HepG2 (cell line): ENCODE data around the gene CACNA1C. TPM values are rescaled to one million over a fixed set of nuclear protein-coding genes. Genes with fewer than 3 reads are reported as not detected.

ENCODE experiments used
- ATAC-seq: fragments of 200-7000 bp; cut with Tn5 transposase; 3 replicates; pipeline ENCODE4 v1.9.1; 2020; ENCODE audit warnings: mild to moderate bottlenecking, moderate library complexity
- BruUV-seq: library from RNA; stranded (reverse); fragments of 400-500 nt; replicated peaks from 2 replicates; lab custom pipeline; 2021; lab: Mats Ljungman, UMichigan
- CTCF ChIA-PET: fragments of 300-600 bp; formaldehyde crosslinking; extraction: SDS; loops from one replicate; lab custom pipeline; 2021; ENCODE audit warnings: low total read pairs, inconsistent platforms, low intra/inter-chr PET ratio; lab: Yijun Ruan, JAX
- POLR2A ChIA-PET: fragments of 350-600 bp; sonication (Branson Sonifier 250); formaldehyde crosslinking; loops from one replicate; lab custom pipeline; 2020; ENCODE audit warnings: antibody characterized with exemption, inconsistent platforms; lab: Yijun Ruan, JAX
- DNase-seq: peaks from one replicate; pipeline ENCODE4 v3.0.0-alpha.2; 2015; ENCODE audit warnings: low spot score
- FAIRE-seq: peaks from 3 replicates; lab custom pipeline; 2011; peaks lifted over from hg19 to GRCh38; lab: Jason Lieb, UNC
- H2AFZ ChIP-seq: one replicate; pipeline ENCODE4 v1.6.1; 2011; ENCODE audit warnings: low read length, inconsistent platforms
- H3K27ac ChIP-seq: fragments of 300-600 bp; 3 replicates; pipeline ENCODE4 v1.8.0; 2011; ENCODE audit warnings: mixed run types, mild to moderate bottlenecking, mixed read lengths, low read length, inconsistent platforms; ENCODE audit not compliant: insufficient read depth; ENCODE audit errors: extremely low read length
- H3K27me3 ChIP-seq, 2 experiments: fragments of 200-600 bp in 1 of 2; 2 replicates in 1 of 2; 3 replicates in 1 of 2; pipeline versions ENCODE4 v1.6.0 to v1.8.0; 2011; ENCODE audit warnings: low read length in 2 of 2, mild to moderate bottlenecking in 2 of 2, moderate library complexity in 2 of 2, inconsistent platforms in 1 of 2; ENCODE audit not compliant: insufficient read depth in 2 of 2, control insufficient read depth in 1 of 2
- H3K36me3 ChIP-seq, 2 experiments: fragments of 200-600 bp in 1 of 2; replicated peaks in 1 of 2; 2 replicates in 1 of 2; 3 replicates in 1 of 2; pipeline versions ENCODE4 v1.5.1 to v1.8.0; 2011; ENCODE audit warnings: low read length in 2 of 2, inconsistent platforms in 1 of 2; ENCODE audit not compliant: insufficient read depth in 2 of 2, control insufficient read depth in 1 of 2
- H3K4me1 ChIP-seq: 2 replicates; pipeline ENCODE4 v1.5.1; 2012; ENCODE audit warnings: low read length, inconsistent platforms; ENCODE audit not compliant: insufficient read depth
- H3K4me2 ChIP-seq: 2 replicates; pipeline ENCODE4 v1.6.0; 2011; ENCODE audit warnings: low read depth, low read length, inconsistent platforms
- H3K4me3 ChIP-seq, 3 experiments: fragments of 200-600 bp in 1 of 3; sonication (generic), shearing (Covaris generic) in 1 of 3; replicated peaks in 1 of 3; 2 replicates each; pipeline ENCODE4 v1.5.1; 2011 to 2016; ENCODE audit warnings: low read length in 3 of 3, inconsistent platforms in 2 of 3, low read depth in 2 of 3, mild to moderate bottlenecking in 2 of 3, control low read depth in 1 of 3, mixed read lengths in 1 of 3; ENCODE audit not compliant: insufficient read depth in 1 of 3
- H3K79me2 ChIP-seq: one replicate; pipeline ENCODE4 v1.6.1; 2011; ENCODE audit warnings: low read length, inconsistent platforms; ENCODE audit not compliant: insufficient read depth
- H3K9ac ChIP-seq: 2 replicates; pipeline ENCODE4 v1.6.0; 2011; ENCODE audit warnings: mild to moderate bottlenecking, low read depth, low read length, inconsistent platforms; ENCODE audit not compliant: insufficient read depth
- H3K9me3 ChIP-seq: 2 replicates; pipeline ENCODE4 v1.5.1; 2012; ENCODE audit warnings: mild to moderate bottlenecking, low read length
- H4K20me1 ChIP-seq: 2 replicates; pipeline ENCODE4 v1.6.0; 2011; ENCODE audit warnings: inconsistent platforms, mild to moderate bottlenecking, low read length, moderate library complexity; ENCODE audit not compliant: insufficient read depth
- EEA1 ChIP-seq: sonication (generic); formaldehyde crosslinking; IDR thresholded peaks from 2 replicates; pipeline ENCODE4 v1.5.1; 2020; ENCODE audit warnings: mild to moderate bottlenecking, missing genetic modification reagents, borderline replicate concordance
- ESRRA ChIP-seq: sonication (generic); formaldehyde crosslinking; IDR thresholded peaks from 2 replicates; pipeline ENCODE4 v1.5.1; 2020; ENCODE audit warnings: mild to moderate bottlenecking, low read depth, missing genetic modification reagents
- HDAC1 ChIP-seq: sonication (generic); formaldehyde crosslinking; IDR thresholded peaks from 2 replicates; pipeline ENCODE4 v1.5.1; 2020; ENCODE audit warnings: mild to moderate bottlenecking, missing genetic modification reagents
- HNRNPLL ChIP-seq: fragments of 200-400 bp; formaldehyde crosslinking; IDR thresholded peaks from 2 replicates; pipeline ENCODE4 v1.6.1; 2017; ENCODE audit warnings: mild to moderate bottlenecking, low read depth, low read length; ENCODE audit not compliant: poor library complexity, severe bottlenecking
- JUN ChIP-seq: sonication (generic); formaldehyde crosslinking; IDR thresholded peaks from 2 replicates; pipeline ENCODE4 v1.4.0; 2020; ENCODE audit warnings: mild to moderate bottlenecking, missing genetic modification reagents
- KDM2A ChIP-seq: sonication (generic); formaldehyde crosslinking; IDR thresholded peaks from 2 replicates; pipeline ENCODE4 v1.4.0; 2020; ENCODE audit warnings: low read depth, missing genetic modification reagents, borderline replicate concordance
- NCOA1 ChIP-seq: sonication (generic); formaldehyde crosslinking; IDR thresholded peaks from 2 replicates; pipeline ENCODE4 v1.9.0; 2021; ENCODE audit warnings: missing genetic modification reagents
- NCOR1 ChIP-seq: fragments of 200-600 bp; sonication (generic); IDR thresholded peaks from 2 replicates; pipeline ENCODE4 v1.7.0; 2017; ENCODE audit warnings: antibody characterized with exemption, low read length, borderline replicate concordance
- NFE2L2 ChIP-seq: fragments of 150-350 bp; IDR thresholded peaks from 2 replicates; pipeline ENCODE4 v1.6.1; 2014; ENCODE audit warnings: low read length
- PHF8 ChIP-seq: sonication (generic); formaldehyde crosslinking; IDR thresholded peaks from 2 replicates; pipeline ENCODE4 v1.5.0; 2020; ENCODE audit warnings: missing genetic modification reagents
- PRPF4 ChIP-seq: fragments of 200-400 bp; formaldehyde crosslinking; IDR thresholded peaks from 2 replicates; pipeline ENCODE4 v1.6.1; 2016; ENCODE audit warnings: low read length, low read depth; ENCODE audit not compliant: poor library complexity, severe bottlenecking
- ZNF510 ChIP-seq: sonication (generic); formaldehyde crosslinking; IDR thresholded peaks from 2 replicates; pipeline ENCODE4 v1.4.0; 2020; ENCODE audit warnings: low read depth, mild to moderate bottlenecking, missing genetic modification reagents
- WGBS: methylation state at CpG from one replicate; pipeline ENCODE4 v1.1.6; 2017; ENCODE audit warnings: low lambda C conversion rate; 5-methylcytosine and 5-hydroxymethylcytosine counted together
- in situ Hi-C: cut with HindIII; loops from 2 replicates; pipeline ENCODE4 v1.10.0; 2017; ENCODE audit warnings: low pct_unique_long_range_greater_than_20kb; ENCODE audit not compliant: extremely low pct_ligation_motif_present
- intact Hi-C: fragments of 100-400 bp; cut with micrococcal nuclease; formaldehyde crosslinking; loops from one replicate; pipeline ENCODE4 v1.10.0; 2022; ENCODE audit not compliant: unreplicated experiment
- polyA plus RNA-seq, 8 experiments: library from polyadenylated mRNA; depleted of rRNA in 3 of 8; stranded (reverse) in 7 of 8; unstranded in 1 of 8; fragments of >200 nt; fragmentation: Illumina TruSeq in 4 of 8; extraction: Trizol in 4 of 8; gene quantifications; 2 replicates each; pipeline versions ENCODE4 v1.2.1 to v1.2.3, GENCODE V29; 2011 to 2016; ENCODE audit warnings: low read depth in 4 of 8, missing spikeins in 1 of 8, mixed read lengths in 1 of 8; ENCODE audit not compliant: insufficient read depth in 1 of 8
- total RNA-seq, 5 experiments: library from RNA; depleted of rRNA; stranded (reverse); fragments of >200 nt; fragmentation: Illumina TruSeq; extraction: Trizol; gene quantifications; 2 replicates each; pipeline ENCODE4 v1.2.3, GENCODE V29; 2016; ENCODE audit warnings: low read depth in 1 of 5
- TF ChIP-seq, protein P1 (sequence below): sonication (generic); formaldehyde crosslinking; IDR thresholded peaks from 2 replicates; pipeline ENCODE4 v1.8.0; 2022; ENCODE audit warnings: mild to moderate bottlenecking, missing genetic modification reagents; ENCODE audit not compliant: insufficient replicate concordance

The CACNA1C gene
- total and polyA plus RNA-seq, 2 of the 13 experiments (the other 11 are each of a cell fraction or from before 2014, with no cell fraction given): not detected

DNA sequence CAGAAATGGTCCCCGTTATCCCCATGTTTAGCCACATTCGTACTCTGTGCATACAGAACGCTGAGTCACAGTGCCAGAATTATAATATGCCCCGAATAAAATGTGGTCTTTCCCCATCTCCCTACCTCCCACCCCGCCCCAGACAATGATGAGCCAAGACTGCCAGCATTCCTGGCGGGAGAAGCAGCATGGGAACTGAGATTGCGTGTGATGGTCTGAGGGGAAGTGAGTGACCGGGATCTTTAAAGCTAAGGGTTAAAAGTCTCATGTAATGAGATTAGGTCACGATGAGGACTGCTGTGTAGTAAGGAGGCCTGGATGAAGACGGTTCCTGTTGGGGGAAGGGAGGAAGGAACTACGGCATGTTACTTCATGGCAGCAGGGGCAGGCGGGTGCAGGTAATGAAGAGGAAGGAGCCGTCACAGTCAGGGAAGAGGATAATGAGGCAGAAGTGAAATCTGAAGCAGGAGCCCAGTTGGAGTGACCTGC is 498.7 kb downstream of the CACNA1C start:
- intact Hi-C loops: no loop called here
- peaks cover 8 to 63% of the 10 kb centered on the region in 2 experiments for H3K27me3 ChIP-seq

DNA sequence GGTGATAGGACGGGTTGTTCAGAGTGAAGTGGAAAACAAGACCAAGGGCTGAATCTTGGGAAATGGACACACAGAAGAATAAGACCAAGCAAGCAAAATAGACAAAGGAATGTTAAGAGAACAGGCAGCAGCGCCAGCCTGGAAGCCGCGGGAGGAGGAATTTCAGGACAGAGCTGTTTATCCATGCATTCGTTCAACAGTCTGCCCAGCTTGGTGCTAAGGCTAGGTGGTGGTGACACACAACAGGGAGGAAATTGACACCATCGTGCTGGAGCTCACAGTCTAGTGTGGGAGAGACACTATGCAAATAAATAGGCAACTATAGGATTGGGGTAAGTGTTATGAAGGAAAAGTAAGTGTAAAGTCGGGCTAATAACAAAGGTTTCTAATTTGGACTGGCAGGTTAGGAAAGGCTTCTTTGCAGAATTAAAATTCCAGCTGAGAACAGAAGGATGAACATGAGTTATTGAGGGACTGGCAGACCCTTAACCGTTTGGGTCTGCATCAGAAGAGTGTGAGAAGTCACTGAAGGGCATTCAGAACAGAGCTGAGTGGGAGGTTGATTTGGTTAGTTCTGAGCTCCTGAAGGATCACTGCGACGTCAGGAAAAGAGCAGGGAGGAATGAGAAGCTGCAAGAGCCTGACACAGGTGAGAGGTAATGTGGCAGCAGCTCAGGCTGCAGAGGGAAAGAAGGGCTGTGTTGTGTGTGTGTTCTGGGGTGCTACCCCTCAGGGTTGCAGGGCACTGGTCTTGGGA is 499.4 kb downstream of the CACNA1C start:
- intact Hi-C loops: no loop called here
- CTCF ChIA-PET: no interaction called here

More for the DNA sequence above, 498.7 kb downstream of the CACNA1C start:
- no peak for TF ChIP-seq JUN (CRISPR knock-in tag)
- peak; percentile 40; the same call in 1 of the 2 replicates for TF ChIP-seq NFE2L2
- TF ChIP-seq EEA1: no peak
- no peak for TF ChIP-seq PHF8 (CRISPR knock-in tag)
- no peak for TF ChIP-seq KDM2A (CRISPR knock-in tag)
- no peak for TF ChIP-seq ZNF510 (CRISPR knock-in tag)
- Histone ChIP-seq H4K20me1 (no peaks in the 10 kb centered on the region), H3K9ac (no peak overlapping the region), H3K4me1 (no peaks in the 10 kb centered on the region), H2AFZ (no peak overlapping the region), H3K36me3 (no peaks in the 10 kb centered on the region), H3K9me3 (no peaks in the 10 kb centered on the region), H3K27ac (no peak overlapping the region), H3K4me3 (no peak overlapping the region), H3K79me2 (no peaks in the 10 kb centered on the region), H3K4me2 (no peak overlapping the region)
- in situ Hi-C loops: no loop called here
- DNase-seq (no peak), FAIRE-seq (no peak), ATAC-seq (no peak)
- 37% methylated on average over 11 of the region's 13 CpGs for WGBS
- BruUV-seq: no TSS peak
- POLR2A ChIA-PET: no interaction called here
- CTCF ChIA-PET: no interaction called here

More for the DNA sequence above, 499.4 kb downstream of the CACNA1C start:
- no peak for DNase-seq
- H3K9me3 ChIP-seq: no peaks in the 10 kb centered on the region
- no peak overlapping the region for H3K4me3 ChIP-seq
- no peaks in the 10 kb centered on the region for H3K79me2 ChIP-seq
- H3K27me3 ChIP-seq: peaks cover 8 to 68% of the 10 kb centered on the region in 2 experiments
- TF ChIP-seq HDAC1 (CRISPR knock-in tag): no peak
- TF ChIP-seq ESRRA (CRISPR knock-in tag): no peak
- no peak for TF ChIP-seq ZNF510 (CRISPR knock-in tag)
- TF ChIP-seq NCOA1: no peak
- no peak for TF ChIP-seq PRPF4
- TF ChIP-seq, protein P1, sequence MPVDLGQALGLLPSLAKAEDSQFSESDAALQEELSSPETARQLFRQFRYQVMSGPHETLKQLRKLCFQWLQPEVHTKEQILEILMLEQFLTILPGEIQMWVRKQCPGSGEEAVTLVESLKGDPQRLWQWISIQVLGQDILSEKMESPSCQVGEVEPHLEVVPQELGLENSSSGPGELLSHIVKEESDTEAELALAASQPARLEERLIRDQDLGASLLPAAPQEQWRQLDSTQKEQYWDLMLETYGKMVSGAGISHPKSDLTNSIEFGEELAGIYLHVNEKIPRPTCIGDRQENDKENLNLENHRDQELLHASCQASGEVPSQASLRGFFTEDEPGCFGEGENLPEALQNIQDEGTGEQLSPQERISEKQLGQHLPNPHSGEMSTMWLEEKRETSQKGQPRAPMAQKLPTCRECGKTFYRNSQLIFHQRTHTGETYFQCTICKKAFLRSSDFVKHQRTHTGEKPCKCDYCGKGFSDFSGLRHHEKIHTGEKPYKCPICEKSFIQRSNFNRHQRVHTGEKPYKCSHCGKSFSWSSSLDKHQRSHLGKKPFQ (CRISPR knock-in tag): no peak
- no peak for TF ChIP-seq NCOR1
- TF ChIP-seq HNRNPLL: no peak
- H3K27ac ChIP-seq: no peak overlapping the region
- no peaks in the 10 kb centered on the region for H4K20me1 ChIP-seq
- in situ Hi-C loops: no loop called here
- BruUV-seq: no TSS peak
- under 1% methylated on average over 10 of the region's 10 CpGs for WGBS
- H3K4me2 ChIP-seq: no peak overlapping the region
- H3K36me3 ChIP-seq: no peaks in the 10 kb centered on the region
- no peak for FAIRE-seq
- no peak for ATAC-seq
- H3K9ac ChIP-seq: no peak overlapping the region
- H2AFZ ChIP-seq: no peak overlapping the region
- no peaks in the 10 kb centered on the region for H3K4me1 ChIP-seq
- POLR2A ChIA-PET: no interaction called here
